ENCODE data around the gene DMXL2.
A peak's percentile ranks its signal among the peaks of the same experiment; 100 is the strongest.
"Not testable (repeated sequence)": the region's sequence is repeated elsewhere in the genome, so short reads cannot be mapped to it uniquely, and the experiment has no call there.

DMXL2 gene

GRCh38 chr15:51622604-51623370 lies at the start of gene DMXL2:
Gene DMXL2 (minus strand): TSS chr15:51622771. CDS start chr15:51622545, 226 bp downstream.
- DNase-seq: peak; percentile 89 to 97 (median 95)

DNA sequence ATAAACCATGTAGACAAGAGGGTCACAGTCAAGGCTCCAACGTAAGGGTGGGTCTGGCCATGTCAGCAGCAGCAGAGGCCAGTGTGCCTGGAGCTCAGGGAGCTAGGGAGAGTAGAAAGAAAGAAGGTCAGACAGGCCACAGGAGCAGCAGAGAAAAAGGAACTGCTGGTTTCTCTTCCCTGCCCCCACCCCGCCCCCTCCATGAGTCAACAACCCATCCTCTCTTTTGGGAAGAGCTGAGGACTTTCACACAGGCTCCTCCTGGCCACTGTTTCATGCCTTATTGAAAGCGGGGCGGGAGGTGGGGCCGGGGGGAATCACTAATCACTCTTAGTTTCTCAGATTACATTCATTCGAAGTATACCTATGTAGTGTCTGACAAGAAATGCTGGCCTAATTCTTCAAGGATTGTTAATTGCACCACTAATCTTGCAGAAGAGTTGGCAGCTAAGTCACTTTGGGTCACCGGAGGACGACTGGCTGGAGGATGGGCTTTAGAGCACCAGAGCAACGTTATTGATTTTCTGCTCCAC lies 49.6 kb upstream of the DMXL2 start:
- DNase-seq: peak; percentile 76 to 89 (median 82)

- DNase-seq: no peak
Measured at GRCh38 chr15:51669381-51669780, 46.8 kb upstream of the DMXL2 start.

DNA sequence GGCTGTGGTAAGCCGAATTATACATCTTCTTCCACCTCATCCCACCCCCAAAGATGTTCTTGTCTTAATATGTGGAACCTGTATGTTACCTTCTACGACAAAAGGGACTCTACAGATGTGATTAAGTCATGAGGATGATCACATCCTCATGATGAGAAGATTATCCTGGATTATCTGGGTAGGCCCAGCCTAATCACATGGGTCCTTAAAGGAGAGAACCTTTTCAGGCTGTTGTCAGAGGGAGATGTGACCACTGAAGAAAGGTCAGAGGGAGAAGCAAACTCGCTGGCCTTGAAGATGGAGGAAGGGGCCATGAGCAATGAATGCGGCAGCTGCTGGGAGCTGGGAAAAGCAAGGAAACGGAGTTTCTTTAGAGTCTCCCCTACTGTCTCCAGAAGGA lies 45.9 kb upstream of the DMXL2 start:
- DNase-seq: no peak

DNA sequence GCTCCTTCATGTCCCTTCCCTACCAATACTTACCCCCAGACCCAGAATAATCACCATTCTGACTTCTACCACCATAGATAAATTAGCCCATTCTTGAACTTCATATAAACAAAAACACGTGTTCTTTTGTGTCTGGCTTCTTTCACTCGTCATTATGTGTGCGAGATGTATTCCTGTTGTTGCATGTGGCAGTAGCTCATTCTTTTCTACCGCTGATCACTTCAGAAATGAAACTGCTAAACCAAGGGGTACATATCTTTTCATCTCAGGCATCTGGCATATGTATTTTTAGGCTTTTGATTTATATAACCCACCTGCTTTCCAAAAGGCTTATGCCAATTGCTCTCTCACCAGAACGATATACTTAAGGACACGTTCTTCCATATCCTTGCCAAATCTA lies 44.9 kb upstream of the DMXL2 start:
- DNase-seq: no peak

GRCh38 chr15:51661072-51661471 lies 38.5 kb upstream of the DMXL2 start:
- DNase-seq: no peak

DNA sequence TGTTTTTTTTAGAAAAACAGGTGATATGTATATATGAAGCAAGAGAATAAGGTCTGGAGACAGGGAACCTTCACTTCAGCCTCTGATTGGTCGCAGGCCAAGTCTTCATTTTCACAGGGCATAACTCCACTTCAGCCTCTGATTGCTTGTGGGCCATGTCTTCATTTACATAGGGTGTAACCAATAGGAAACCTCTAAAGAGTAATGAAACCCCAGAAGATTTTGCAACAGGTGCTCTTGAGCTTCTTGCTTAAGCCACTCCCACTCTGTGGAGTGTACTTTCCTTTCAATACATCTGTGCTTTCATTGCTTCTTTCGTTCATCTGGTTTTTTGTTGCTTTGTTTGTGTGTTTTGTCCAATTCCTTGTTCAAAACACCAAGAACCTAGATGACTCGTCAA lies 36.1 kb upstream of the DMXL2 start:
- DNase-seq: peak; percentile 36 to 55 (median 47)

DNA sequence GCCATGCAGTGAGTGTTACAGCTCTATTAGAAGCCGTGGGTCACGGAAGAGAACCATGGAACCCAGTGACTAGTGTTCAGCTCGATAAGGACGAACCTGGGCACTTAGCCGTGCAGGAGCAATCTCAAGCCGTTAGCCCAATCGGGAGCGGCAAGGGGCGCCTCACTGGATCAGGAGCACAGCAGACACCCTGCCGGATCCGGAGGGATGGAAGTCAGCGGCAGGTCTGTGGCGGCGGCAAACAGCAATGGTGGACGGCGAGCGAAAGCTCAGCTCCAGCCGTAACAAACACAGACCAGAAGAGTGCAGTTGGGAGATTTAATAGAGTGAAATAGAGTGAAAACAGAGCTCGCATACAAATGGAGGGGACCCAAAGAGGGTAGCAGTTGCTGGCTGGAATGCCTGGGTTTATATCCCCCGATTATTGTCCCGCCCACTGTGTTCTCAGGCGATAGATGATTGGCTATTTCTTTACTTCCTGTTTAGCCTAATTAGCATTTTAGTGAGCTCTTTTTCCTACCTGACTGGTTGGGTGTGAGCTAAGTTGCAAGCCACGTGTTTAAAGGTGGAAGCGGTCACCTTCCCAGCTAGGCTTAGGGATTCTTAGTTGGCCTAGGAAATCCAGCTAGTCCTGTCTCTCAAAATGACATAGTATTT lies 33.0 kb upstream of the DMXL2 start:
- not testable (repeated sequence) for DNase-seq

GRCh38 chr15:51652084-51652668 lies 29.6 kb upstream of the DMXL2 start:
- no peak for DNase-seq

DNA sequence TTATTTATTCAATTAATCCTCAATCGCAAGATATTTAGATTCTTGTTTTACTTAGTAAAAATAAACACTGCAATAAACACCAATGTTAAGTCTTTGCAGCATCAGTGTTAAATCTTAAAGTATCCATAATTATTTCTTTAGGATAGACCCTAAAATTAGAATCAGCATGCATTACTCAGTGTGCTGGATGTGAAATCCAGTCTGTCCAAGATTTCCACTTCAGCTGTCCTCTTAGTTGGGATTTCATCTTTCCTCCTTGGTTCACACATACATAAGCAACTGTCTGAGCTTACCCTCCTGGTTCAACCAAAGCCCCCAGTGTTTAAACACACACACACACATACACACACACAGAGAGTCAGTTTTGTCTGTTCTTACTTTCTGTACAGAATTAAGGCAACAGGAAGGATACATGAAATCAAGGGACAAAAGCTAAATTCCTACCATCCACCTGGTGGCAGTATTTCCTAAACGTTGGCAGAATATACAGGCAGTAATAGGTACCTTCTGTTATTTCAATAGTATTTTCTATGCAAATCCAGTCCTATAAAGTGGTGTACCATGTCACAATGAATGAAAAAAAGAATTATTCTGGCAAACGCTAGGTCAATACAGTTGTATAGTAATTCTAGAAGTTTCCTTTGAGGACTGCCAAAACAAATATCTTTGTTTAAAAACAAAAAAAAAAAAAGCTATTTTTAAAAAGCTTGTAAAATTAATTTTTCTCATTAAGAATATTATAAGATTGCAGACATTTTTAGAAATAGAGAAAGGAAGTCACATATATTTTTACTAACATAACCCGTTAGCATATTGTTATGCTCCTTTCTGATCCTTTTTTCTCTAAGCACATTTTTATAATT lies 27.3 kb upstream of the DMXL2 start:
- DNase-seq: peak; percentile 78 to 91 (median 91)

- not testable (repeated sequence) for DNase-seq
Measured at GRCh38 chr15:51648643-51649042, 26.1 kb upstream of the DMXL2 start.

- not testable (repeated sequence) for DNase-seq
Measured at GRCh38 chr15:51648101-51648500, 25.5 kb upstream of the DMXL2 start.

DNA sequence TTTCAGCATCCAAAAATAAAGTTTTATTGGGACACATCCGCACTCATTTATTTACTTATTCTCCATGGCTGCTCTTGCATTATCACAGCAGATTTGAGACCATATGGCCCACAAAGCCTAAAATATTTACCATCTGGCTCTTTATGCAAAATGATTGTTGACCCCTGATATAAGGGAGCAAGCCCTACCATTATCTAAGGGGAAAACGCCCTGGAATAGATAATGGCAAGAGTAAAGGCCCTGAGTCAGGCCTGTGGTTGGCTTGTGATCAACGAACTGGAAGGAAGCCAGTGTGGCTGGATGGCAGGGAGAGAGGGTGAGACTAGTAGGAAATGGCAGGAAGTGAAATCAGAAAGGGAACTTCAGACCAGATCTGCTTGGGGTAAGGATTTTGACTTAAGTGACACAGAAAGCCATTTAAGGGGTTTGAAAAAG lies 24.6 kb upstream of the DMXL2 start:
- DNase-seq: peak; percentile 86 to 93 (median 91)

- DNase-seq: no peak
Measured at GRCh38 chr15:51642696-51643095, 20.1 kb upstream of the DMXL2 start.

GRCh38 chr15:51641490-51642130 lies 19.0 kb upstream of the DMXL2 start:
- DNase-seq: peak; percentile 35 to 71 (median 66)

GRCh38 chr15:51634591-51635198 lies 12.1 kb upstream of the DMXL2 start:
- DNase-seq: peak; percentile 75 to 90 (median 76)

DNA sequence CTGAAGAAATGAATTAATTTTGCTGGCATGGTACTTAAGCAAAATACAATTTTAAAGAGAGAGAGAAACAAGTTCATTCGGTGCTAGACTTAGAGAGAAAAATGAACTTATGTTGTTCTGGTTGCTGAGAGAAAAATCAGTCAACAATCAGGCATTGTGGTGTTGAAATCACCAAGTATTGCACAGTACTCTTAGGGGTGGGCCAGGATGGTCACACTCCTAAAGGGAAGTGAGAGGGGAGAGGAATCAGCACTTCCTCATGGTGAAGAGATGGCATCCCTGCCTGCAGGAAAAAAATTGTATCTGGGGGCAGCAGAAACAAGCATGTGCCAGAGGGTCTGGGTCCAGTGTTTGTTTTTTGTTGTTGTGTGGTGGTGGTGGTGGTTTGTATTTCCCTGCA lies 7.0 kb upstream of the DMXL2 start:
- peak; percentile 86 to 95 (median 92) for DNase-seq

DNA sequence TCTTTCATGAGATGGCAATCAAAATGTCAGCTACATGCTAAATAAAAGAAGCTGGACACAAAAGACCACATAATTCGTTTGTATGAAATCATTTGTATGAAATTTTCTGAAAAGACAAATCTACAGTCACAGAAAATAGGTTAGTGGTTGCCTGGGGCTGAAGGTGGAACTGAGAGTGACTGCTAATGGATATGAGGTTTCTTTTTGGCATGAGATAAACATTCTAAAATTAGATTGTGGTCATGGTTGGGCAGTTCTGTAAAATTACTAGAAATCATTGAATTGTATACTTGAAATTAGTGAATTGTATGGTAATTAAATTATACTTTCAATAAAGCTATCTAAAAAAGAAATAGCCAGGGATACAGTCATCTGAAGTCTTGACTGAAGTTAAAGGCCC lies 2.7 kb upstream of the DMXL2 start:
- peak in 2 of 3 donors; percentile 28 to 43 for DNase-seq

DNA sequence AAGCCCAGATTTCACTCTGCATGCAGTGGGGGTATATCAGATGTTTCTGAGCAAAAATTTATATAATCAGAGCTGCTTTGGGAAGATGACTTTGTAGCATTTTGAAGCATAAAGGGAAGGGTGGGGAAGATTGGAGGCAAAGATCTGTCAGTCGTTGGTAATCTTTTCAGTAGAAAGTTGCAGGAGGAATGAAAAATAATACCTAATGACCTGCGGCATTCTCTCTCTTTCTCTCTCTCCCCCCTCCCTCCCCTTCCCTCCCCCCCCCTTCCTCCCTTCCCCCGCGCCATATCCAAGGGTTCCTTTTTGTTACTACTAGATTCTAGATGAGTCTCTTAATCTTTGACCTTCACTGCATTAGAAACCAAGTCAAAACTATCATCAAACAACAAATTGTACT lies 1.5 kb upstream of the DMXL2 start:
- DNase-seq: no peak

- peak; percentile 61 to 75 (median 66) for DNase-seq
Measured at GRCh38 chr15:51623386-51623938, 891 bp upstream of the DMXL2 start.

- peak; percentile 84 to 92 (median 92) for DNase-seq
Measured at GRCh38 chr15:51621936-51622603, 501 bp downstream of the DMXL2 start.

All from suppressor macrophage treated with lipopolysaccharide for 1 hour (primary cell).